Ectodermal cell (in vitro differentiated cells): ENCODE results near the gene LRP5.
"Not testable (repeated sequence)": the region's sequence is repeated elsewhere in the genome, so short reads cannot be mapped to it uniquely, and the experiment has no call there.

ENCODE experiments used
- H3K27ac ChIP-seq: 2 replicates; pipeline ENCODE4 v1.7.0; 2013; ENCODE audit warnings: mild to moderate bottlenecking, low read depth, low read length; ENCODE audit not compliant: insufficient read depth, poor library complexity, severe bottlenecking
- H3K27me3 ChIP-seq: 2 replicates; pipeline ENCODE4 v1.7.0; 2013; ENCODE audit warnings: mild to moderate bottlenecking, low read length; ENCODE audit not compliant: insufficient read depth, control insufficient read depth, poor library complexity, severe bottlenecking
- H3K36me3 ChIP-seq: one replicate; pipeline ENCODE4 v1.7.0; 2013; ENCODE audit warnings: low read length; ENCODE audit not compliant: control insufficient read depth, insufficient read depth
- H3K4me1 ChIP-seq: one replicate; pipeline ENCODE4 v1.7.0; 2013; ENCODE audit warnings: low read length; ENCODE audit not compliant: control insufficient read depth, insufficient read depth
- H3K4me3 ChIP-seq: 2 replicates; pipeline ENCODE4 v1.7.0; 2013; ENCODE audit warnings: low read depth, low read length, control low read depth; ENCODE audit not compliant: insufficient read depth
- H3K9me3 ChIP-seq: 2 replicates; pipeline ENCODE4 v1.7.0; 2013; ENCODE audit warnings: mild to moderate bottlenecking, low read length, moderate library complexity; ENCODE audit not compliant: control insufficient read depth
- WGBS, 2 experiments: methylation state at CpG; one replicate each; pipeline ENCODE4 v1.1.7; 2013; ENCODE audit warnings: missing lambda C conversion rate in 2 of 2; 5-methylcytosine and 5-hydroxymethylcytosine counted together

LRP5 gene

DNA sequence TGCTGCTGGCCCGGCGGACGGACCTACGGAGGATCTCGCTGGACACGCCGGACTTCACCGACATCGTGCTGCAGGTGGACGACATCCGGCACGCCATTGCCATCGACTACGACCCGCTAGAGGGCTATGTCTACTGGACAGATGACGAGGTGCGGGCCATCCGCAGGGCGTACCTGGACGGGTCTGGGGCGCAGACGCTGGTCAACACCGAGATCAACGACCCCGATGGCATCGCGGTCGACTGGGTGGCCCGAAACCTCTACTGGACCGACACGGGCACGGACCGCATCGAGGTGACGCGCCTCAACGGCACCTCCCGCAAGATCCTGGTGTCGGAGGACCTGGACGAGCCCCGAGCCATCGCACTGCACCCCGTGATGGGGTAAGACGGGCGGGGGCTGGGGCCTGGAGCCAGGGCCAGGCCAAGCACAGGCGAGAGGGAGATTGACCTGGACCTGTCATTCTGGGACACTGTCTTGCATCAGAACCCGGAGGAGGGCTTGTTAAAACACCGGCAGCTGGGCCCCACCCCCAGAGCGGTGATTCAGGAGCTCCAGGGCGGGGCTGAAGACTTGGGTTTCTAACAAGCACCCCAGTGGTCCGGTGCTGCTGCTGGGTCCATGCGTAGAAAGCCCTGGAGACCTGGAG lies 74.1 kb downstream of the LRP5 start:
- no peaks in the 10 kb centered on the region for H3K9me3 ChIP-seq
- H3K4me3 ChIP-seq = no peak overlapping the region
- WGBS, 2 experiments = 96% methylated on average over 52 of the region's 52 CpGs
- no peaks in the 10 kb centered on the region for H3K36me3 ChIP-seq
- H3K27me3 ChIP-seq = no peaks in the 10 kb centered on the region
- H3K27ac ChIP-seq = no peak overlapping the region
- no peaks in the 10 kb centered on the region for H3K4me1 ChIP-seq

DNA sequence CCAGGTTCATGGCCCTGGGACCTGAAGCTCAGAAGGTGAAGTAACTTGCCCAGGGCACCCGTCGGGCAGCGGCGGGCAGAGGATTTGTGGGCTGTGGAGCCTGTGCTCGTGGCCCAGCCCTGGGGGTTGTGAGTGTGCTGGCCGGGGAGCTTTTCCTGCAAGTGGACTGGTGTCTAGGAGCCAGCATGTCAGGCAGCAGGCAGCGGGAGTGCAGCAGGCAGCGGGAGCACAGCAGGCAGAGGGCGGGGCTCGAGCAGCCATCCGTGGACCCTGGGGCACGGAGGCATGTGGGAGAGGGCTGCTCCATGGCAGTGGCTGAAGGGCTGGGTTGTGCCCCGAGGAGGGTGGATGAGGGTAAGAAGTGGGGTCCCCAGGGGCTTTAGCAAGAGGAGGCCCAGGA lies 75.4 kb downstream of the LRP5 start:
- no peak overlapping the region for H3K4me3 ChIP-seq
- no peaks in the 10 kb centered on the region for H3K36me3 ChIP-seq
- 89 to 91% methylated on average over 13 of the region's 13 CpGs for WGBS, 2 experiments

DNA sequence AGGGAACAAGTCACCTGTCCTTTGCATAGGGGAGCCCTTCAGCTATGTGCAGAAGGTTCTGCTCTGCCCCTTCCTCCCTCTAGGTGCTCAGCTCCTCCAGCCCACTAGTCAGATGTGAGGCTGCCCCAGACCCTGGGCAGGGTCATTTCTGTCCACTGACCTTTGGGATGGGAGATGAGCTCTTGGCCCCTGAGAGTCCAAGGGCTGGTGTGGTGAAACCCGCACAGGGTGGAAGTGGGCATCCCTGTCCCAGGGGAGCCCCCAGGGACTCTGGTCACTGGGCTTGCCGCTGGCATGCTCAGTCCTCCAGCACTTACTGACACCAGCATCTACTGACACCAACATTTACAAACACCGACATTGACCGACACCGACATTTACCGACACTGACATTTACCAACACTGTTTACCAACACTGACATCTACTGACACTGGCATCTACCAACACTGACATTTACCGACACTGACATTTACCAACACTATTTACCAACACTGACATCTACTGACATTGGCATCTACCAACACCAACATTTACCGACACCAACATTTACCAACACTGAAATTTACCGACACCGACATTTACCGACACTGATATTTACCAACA lies 76.3 kb downstream of the LRP5 start:
- Histone ChIP-seq H3K27ac (no peak overlapping the region), H3K4me3 (no peak overlapping the region), H3K9me3 (no peaks in the 10 kb centered on the region), H3K36me3 (no peaks in the 10 kb centered on the region), H3K27me3 (no peaks in the 10 kb centered on the region), H3K4me1 (no peaks in the 10 kb centered on the region)
- 91 to 95% methylated on average over 11 of the region's 11 CpGs for WGBS, 2 experiments

More for the DNA sequence above, 75.4 kb downstream of the LRP5 start:
- no peaks in the 10 kb centered on the region for H3K9me3 ChIP-seq
- H3K27me3 ChIP-seq = no peaks in the 10 kb centered on the region
- no peak overlapping the region for H3K27ac ChIP-seq
- H3K4me1 ChIP-seq = no peaks in the 10 kb centered on the region

DNA sequence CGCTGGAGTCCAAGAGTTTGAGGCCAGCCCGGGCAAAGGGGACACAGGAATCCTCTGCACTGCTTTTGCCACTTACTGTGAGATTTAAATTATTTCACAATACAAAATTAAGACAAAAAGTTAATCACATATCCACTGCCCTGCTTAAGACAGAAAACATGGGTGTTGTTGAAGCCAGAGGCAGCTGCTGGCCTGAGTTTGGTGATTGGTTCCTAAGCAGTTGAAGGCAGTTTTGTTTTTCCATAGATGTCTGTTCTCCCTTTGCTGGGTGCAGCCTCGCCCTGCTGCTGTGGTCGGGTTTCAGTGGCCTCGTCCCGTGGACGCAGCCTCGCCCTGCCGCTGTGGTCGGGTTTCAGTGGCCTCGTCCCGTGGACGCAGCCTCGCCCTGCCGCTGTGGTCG lies 77.9 kb downstream of the LRP5 start:
- H3K9me3 ChIP-seq = no peaks in the 10 kb centered on the region
- H3K27me3 ChIP-seq = no peaks in the 10 kb centered on the region
- no peak overlapping the region for H3K4me3 ChIP-seq
- no peak overlapping the region for H3K27ac ChIP-seq
- H3K36me3 ChIP-seq = no peaks in the 10 kb centered on the region
- no peaks in the 10 kb centered on the region for H3K4me1 ChIP-seq
- WGBS, 2 experiments = 96 to 97% methylated on average over 14 of the region's 16 CpGs

DNA sequence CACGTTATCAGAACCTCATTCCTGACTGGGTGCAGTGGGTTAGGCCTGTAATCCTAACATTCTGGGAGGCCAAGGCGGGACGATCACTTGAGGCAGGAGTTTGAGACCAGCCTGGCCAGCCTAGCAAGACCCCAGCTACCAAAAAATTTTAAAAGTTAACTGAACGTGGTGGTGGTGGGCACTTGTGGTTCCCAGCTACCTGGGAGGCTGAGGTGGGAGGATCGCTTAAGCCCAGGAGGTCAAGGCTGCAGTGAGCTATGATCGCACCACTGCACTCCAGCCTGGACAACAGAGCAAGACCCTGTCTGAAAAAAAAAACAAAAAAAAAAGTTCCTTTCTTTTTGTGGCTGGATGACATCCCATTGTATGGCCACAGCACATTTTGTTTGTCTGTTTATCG lies 80.4 kb downstream of the LRP5 start:
- Histone ChIP-seq H3K27ac (no peak overlapping the region), H3K36me3 (no peaks in the 10 kb centered on the region)
- 95% methylated on average over 7 of the region's 7 CpGs for WGBS, 2 experiments

DNA sequence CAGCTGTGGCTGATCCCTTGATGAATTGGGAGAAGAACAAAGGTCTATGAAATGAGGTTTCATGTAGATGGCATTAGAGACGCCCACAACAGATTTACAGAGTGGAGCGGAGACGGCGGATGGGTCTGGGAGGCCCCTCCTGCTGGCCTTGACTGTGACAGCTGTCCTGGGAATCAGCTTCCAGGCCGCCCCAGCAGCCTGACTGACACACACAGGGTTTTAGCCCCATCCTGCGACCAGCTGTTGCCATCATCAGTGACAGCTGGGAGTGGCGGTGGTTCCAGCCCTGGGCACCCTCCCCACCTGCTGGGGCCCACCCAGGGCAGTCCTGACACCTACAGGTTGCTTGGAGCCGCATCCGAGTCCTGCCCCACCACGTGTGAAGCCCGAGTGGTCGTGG lies 84.1 kb downstream of the LRP5 start:
- H3K27ac ChIP-seq = no peak overlapping the region
- no peak overlapping the region for H3K4me3 ChIP-seq
- no peaks in the 10 kb centered on the region for H3K27me3 ChIP-seq
- no peaks in the 10 kb centered on the region for H3K9me3 ChIP-seq
- 92 to 93% methylated on average over 12 of the region's 12 CpGs for WGBS, 2 experiments
- no peaks in the 10 kb centered on the region for H3K4me1 ChIP-seq
- H3K36me3 ChIP-seq = no peaks in the 10 kb centered on the region

More for the DNA sequence above, 80.4 kb downstream of the LRP5 start:
- Histone ChIP-seq H3K27me3 (no peaks in the 10 kb centered on the region), H3K4me1 (no peaks in the 10 kb centered on the region), H3K4me3 (no peak overlapping the region), H3K9me3 (no peaks in the 10 kb centered on the region)

DNA sequence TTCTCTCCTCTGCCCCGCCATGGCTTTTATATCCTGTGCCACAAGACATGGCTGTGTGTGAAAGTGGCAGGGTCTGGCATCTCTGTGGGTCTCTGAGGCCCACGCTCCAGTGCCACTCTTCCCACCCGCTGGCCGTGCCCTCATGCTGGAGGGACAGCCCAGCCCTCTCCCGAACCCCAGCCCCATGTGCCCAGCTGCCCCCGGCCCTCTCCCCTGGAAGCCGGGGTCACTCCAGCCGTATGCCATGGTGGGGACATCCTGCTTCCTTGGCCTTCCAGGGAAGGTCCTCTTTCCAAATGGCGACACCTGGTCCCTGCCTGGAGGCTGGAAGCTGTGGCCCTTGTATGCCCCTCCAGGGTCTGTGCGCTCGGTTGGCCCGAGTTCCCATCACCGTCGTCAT lies 84.9 kb downstream of the LRP5 start:
- no peak overlapping the region for H3K4me3 ChIP-seq
- no peaks in the 10 kb centered on the region for H3K4me1 ChIP-seq
- 92 to 94% methylated on average over 14 of the region's 14 CpGs for WGBS, 2 experiments
- no peaks in the 10 kb centered on the region for H3K27me3 ChIP-seq
- no peaks in the 10 kb centered on the region for H3K9me3 ChIP-seq
- no peaks in the 10 kb centered on the region for H3K36me3 ChIP-seq
- H3K27ac ChIP-seq = no peak overlapping the region

DNA sequence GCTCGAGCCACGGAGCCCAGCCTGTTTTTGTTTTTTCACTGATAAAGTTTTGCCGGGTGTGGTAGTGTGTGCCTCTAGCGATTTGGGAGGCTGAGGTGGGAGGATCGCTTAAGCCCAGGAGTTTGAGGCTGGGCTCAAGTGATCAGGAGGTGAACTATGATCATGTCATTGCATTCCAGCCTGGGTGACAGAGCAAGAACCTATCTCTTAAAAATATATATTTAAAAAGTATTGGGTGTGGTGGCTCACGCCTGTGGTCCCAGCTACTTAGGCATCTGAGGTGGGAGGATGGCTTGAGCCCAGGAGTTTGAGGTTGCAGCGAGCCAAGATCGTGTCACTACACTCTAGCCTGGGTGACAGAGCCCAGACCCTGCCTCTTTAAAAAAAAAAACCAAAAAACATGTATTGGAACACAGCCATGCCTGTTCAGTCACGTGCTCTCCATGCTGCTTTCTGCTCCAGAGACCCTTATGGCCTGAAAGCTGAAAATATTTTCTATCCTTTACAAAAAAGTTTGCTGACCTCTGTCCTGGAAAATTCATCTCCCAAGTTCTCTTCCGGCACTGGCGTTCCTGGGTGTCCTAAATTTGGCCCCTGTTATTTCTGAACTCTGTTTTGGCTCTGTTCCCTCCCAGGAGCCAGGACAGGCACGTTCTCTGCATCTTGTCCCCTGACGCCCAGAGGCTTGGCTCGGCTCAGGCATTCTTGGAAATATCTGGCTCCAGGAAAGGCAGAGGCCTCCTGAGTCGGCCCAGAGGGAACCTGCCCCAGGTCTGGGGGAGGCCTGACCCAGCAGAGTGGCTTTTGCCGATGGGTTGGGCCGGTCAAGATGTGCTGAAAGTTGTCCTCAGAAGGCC lies 86.8 kb downstream of the LRP5 start:
- peak overlapping the region; percentile 26 for H3K27ac ChIP-seq
- WGBS, 2 experiments = 93 to 94% methylated on average over 17 of the region's 17 CpGs

DNA sequence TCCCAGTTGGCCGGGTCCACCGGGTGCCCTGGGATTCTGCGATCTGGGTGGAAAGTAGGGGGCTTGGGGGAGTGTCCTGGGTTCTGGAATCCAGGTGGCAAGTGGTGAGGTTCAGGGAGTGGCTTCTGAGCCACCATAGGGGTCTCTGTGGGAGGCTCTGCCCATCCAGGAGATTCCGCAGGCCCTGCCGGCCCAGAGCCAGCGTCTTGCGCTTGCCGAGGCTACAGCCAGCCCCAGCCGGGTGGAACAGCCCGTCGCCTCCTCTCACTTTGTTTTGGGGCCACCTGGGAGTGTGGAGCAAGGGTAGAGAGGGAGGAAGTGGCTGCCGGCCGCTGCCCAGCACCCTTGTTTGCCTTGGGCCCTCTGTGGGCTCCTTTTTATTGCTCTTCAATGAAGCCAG lies 87.5 kb downstream of the LRP5 start:
- H3K4me1 ChIP-seq = no peaks in the 10 kb centered on the region
- H3K9me3 ChIP-seq = no peaks in the 10 kb centered on the region
- peaks cover 4% of the 10 kb centered on the region for H3K36me3 ChIP-seq
- H3K27me3 ChIP-seq = no peaks in the 10 kb centered on the region
- H3K27ac ChIP-seq = no peak overlapping the region
- 86 to 88% methylated on average over 12 of the region's 13 CpGs for WGBS, 2 experiments
- no peak overlapping the region for H3K4me3 ChIP-seq

More for the DNA sequence above, 86.8 kb downstream of the LRP5 start:
- Histone ChIP-seq H3K4me1 (no peaks in the 10 kb centered on the region), H3K36me3 (peaks cover 4% of the 10 kb centered on the region), H3K27me3 (no peaks in the 10 kb centered on the region), H3K4me3 (no peak overlapping the region), H3K9me3 (no peaks in the 10 kb centered on the region)

DNA sequence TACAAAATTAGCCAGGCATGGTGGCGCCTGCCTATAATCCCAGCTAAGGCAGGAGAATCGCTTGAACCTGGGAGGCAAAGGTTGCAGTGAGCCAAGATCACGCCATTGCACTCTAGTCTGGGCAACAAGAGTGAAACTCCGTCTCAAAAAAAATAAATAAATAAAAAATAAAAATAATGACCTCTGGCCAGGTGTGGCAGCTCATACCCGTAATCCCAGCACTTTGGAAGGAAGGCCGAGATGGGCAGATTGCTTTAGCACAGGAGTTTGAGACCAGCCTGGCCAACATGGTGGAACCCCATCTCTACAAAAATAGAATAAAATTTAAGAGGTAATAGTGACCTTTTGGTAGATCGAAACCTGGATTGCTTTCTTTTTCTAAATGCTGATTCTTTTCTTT lies 88.2 kb downstream of the LRP5 start:
- H3K4me1 ChIP-seq, H3K36me3 ChIP-seq, H3K27me3 ChIP-seq, H3K4me3 ChIP-seq, H3K9me3 ChIP-seq, H3K27ac ChIP-seq: not testable (repeated sequence)
- WGBS, 2 experiments = 97 to 98% methylated on average over 7 of the region's 7 CpGs
